HFFc6 (cell line): Measurements from ENCODE around the gene MPPE1. TPM values are rescaled to one million over a fixed set of nuclear protein-coding genes. Genes with fewer than 3 reads are reported as not detected.

Experiments
- DNase-seq: peaks from one replicate; pipeline ENCODE4 v3.0.0-alpha.2; 2018
- H3K27ac Mint-ChIP-seq: 2 replicates; pipeline ENCODE4 v1.8.0; 2020; ENCODE audit warnings: mild to moderate bottlenecking, mixed read lengths
- H3K27me3 Mint-ChIP-seq: 2 replicates; pipeline ENCODE4 v1.8.0; 2021; ENCODE audit warnings: mild to moderate bottlenecking, moderate library complexity, mixed read lengths; ENCODE audit not compliant: insufficient read depth
- H3K36me3 Mint-ChIP-seq: 2 replicates; pipeline ENCODE4 v1.8.0; 2021; ENCODE audit warnings: low read depth, mixed read lengths
- H3K4me1 Mint-ChIP-seq: 2 replicates; pipeline ENCODE4 v1.8.0; 2020; ENCODE audit warnings: low read depth, mixed read lengths
- H3K4me3 Mint-ChIP-seq: 2 replicates; pipeline ENCODE4 v1.8.0; 2020; ENCODE audit warnings: mild to moderate bottlenecking, moderate library complexity, mixed read lengths
- H3K9me3 Mint-ChIP-seq: 2 replicates; pipeline ENCODE4 v1.8.0; 2020; ENCODE audit warnings: mild to moderate bottlenecking, mixed read lengths
- CTCF ChIP-seq: fragments of 200-600 bp; sonication (generic); IDR thresholded peaks from 2 replicates; pipeline ENCODE4 v1.5.0; 2021; ENCODE audit warnings: antibody characterized with exemption, mild to moderate bottlenecking
- total RNA-seq, 6 experiments: library from RNA; stranded (reverse); fragmentation: NEBNext Ultra II Directional; extraction: Animal tissue kit (Norgen Biotek cat#: 25700); gene quantifications; 2 replicates in 1 of 6; 3 replicates in 5 of 6; pipeline ENCODE4 v1.2.3, GENCODE V29; 2021

The MPPE1 gene
- total RNA-seq, 6 experiments from 2014 or later = 23.5 to 28.2 (median 26.0) TPM

- no peak for DNase-seq
- Mint-ChIP-seq H3K9me3 (no peaks in the 10 kb centered on the region), H3K36me3 (0 out of 2 replicates have a peak, but pooled peaks cover 11% of the 10 kb centered on the region), H3K4me1 (peaks cover 30% of the 10 kb centered on the region), H3K4me3 (no peak overlapping the region), H3K27ac (no peak overlapping the region), H3K27me3 (no peaks in the 10 kb centered on the region; the same call in none of the 2 replicates)
- TF ChIP-seq CTCF = no peak
Observed at GRCh38 chr18:11884396-11885030, 23.6 kb downstream of the MPPE1 start.

GRCh38 chr18:11883153-11883552 lies 25.0 kb downstream of the MPPE1 start:
- DNase-seq = no peak
- peaks cover under 1% of the 10 kb centered on the region for H3K27me3 Mint-ChIP-seq
- no peaks in the 10 kb centered on the region for H3K9me3 Mint-ChIP-seq
- H3K4me3 Mint-ChIP-seq = peak overlapping the region; percentile 36; the same call in 1 of the 2 replicates
- H3K4me1 Mint-ChIP-seq = peaks cover 30% of the 10 kb centered on the region
- H3K27ac Mint-ChIP-seq = peak overlapping the region; percentile 68
- no peak for TF ChIP-seq CTCF
- 0 out of 2 replicates have a peak, but pooled peaks cover 11% of the 10 kb centered on the region for H3K36me3 Mint-ChIP-seq

- Mint-ChIP-seq H3K9me3 (no peaks in the 10 kb centered on the region), H3K36me3 (0 out of 2 replicates have a peak, but pooled peaks cover 11% of the 10 kb centered on the region), H3K4me1 (peaks cover 28% of the 10 kb centered on the region), H3K4me3 (no peak overlapping the region), H3K27me3 (peaks cover 1% of the 10 kb centered on the region), H3K27ac (no peak overlapping the region)
- no peak for TF ChIP-seq CTCF
- no peak for DNase-seq
Observed at GRCh38 chr18:11882636-11883035, 25.5 kb downstream of the MPPE1 start.

- Mint-ChIP-seq H3K4me3 (no peak overlapping the region), H3K27ac (no peak overlapping the region; the same call in 1 of the 2 replicates)
Observed at GRCh38 chr18:11880586-11881304, 27.4 kb downstream of the MPPE1 start.

More at GRCh38 chr18:11880586-11881304, 27.4 kb downstream of the MPPE1 start:
- H3K9me3 Mint-ChIP-seq = peaks cover 2% of the 10 kb centered on the region; the same call in 1 of the 2 replicates
- no peak for DNase-seq
- H3K4me1 Mint-ChIP-seq = peaks cover 21% of the 10 kb centered on the region
- H3K27me3 Mint-ChIP-seq = peaks cover 1% of the 10 kb centered on the region
- H3K36me3 Mint-ChIP-seq = peaks cover 9% of the 10 kb centered on the region; the same call in 1 of the 2 replicates
- TF ChIP-seq CTCF = no peak
